ENCODE measurements around the gene PLGRKT. TPM values are rescaled to one million over a fixed set of nuclear protein-coding genes. Genes with fewer than 3 reads are reported as not detected.

Gene PLGRKT
- total RNA-seq, 2 donors from 2014 or later: 55.9 to 56.2 TPM

DNA sequence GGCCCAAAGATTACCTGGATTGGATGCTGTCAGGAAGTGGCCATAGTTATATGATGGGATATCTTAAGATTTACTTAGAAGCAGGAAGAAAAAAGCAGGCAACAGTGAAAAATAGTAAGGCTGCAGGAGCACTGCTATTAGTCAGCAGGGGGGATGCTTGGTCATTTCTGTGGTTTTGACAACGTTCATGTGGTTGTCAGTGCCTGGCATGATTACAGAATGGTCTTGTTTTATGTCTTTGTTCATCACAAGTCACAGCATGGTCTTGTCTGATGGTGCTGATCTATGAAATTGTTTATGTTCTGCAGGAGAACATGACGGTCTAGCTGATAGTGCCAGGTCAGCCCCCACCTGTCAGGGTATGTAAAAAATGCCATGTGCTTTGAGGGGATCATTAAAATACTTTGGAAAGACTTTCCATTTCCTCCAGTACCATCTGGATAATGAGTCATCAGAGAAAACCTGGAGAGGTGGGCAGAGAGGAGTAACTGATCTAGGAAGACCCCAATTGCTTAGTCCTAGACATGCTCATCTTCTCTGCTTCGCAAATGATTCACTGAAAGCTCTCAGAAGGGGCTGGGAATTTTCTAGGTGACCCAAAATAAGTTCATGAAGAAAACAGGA is 48.5 kb downstream of the PLGRKT start:
- Histone ChIP-seq H3K4me3 (no peak overlapping the region), H3K27me3 (no peaks in the 10 kb centered on the region), H3K4me1 (no peaks in the 10 kb centered on the region), H3K36me3 (no peaks in the 10 kb centered on the region), H3K27ac (no peak overlapping the region), H3K9ac (ENCODE audit: low read depth in 2 of 2, low read length in 2 of 2) (no peak overlapping the region), H3K9me3 (no peaks in the 10 kb centered on the region)
- TF ChIP-seq, protein P1, sequence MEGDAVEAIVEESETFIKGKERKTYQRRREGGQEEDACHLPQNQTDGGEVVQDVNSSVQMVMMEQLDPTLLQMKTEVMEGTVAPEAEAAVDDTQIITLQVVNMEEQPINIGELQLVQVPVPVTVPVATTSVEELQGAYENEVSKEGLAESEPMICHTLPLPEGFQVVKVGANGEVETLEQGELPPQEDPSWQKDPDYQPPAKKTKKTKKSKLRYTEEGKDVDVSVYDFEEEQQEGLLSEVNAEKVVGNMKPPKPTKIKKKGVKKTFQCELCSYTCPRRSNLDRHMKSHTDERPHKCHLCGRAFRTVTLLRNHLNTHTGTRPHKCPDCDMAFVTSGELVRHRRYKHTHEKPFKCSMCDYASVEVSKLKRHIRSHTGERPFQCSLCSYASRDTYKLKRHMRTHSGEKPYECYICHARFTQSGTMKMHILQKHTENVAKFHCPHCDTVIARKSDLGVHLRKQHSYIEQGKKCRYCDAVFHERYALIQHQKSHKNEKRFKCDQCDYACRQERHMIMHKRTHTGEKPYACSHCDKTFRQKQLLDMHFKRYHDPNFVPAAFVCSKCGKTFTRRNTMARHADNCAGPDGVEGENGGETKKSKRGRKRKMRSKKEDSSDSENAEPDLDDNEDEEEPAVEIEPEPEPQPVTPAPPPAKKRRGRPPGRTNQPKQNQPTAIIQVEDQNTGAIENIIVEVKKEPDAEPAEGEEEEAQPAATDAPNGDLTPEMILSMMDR (IDR thresholded peaks at IDR 0.05): no peak
- DNase-seq: no peak
- intact Hi-C loops (cut with DNase I): no loop called here

DNA sequence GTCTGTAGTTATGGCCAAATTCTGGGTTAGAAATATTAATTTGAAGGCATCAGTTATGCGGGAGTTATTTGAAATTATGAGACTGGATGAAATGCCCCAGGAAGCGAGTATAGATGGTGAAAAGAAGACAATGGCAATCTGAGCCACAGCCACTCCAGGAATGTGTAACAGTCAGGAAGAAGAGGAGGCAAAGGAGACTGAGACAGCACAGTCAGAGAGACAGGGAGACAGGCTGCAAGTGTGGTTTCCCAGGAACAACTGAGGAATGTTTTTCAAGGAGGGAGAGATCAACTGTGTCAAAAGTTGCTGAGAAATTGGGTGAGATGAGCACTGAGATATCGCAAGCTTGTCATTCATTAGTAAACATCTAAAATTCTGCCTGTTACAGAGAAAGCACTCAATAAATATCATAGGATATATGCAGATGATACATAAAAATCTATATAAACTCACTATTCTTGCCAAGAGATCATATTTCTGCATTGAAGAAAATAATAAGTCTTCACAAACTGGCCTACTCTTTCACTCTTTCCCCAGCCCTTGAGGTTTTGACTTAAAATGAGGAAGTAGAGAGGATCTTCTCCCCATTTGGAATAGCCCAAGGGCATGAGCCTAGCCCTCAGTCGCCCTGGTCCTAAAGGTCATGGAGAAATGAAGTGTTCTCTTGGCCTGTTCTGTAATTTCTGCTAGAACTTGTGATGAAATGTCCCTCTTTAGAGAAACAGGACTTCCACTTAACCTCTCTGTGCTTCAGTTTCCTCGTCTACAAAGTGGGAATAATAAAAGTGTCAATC is 49.5 kb downstream of the PLGRKT start:
- intact Hi-C loops (cut with DNase I): no loop called here
- DNase-seq: no peak
- no peaks in the 10 kb centered on the region for H3K9me3 ChIP-seq
- H3K36me3 ChIP-seq: no peaks in the 10 kb centered on the region
- H3K4me1 ChIP-seq: no peaks in the 10 kb centered on the region
- H3K4me3 ChIP-seq: no peak overlapping the region
- H3K9ac ChIP-seq (ENCODE audit: low read depth in 2 of 2, low read length in 2 of 2): no peak overlapping the region
- TF ChIP-seq, protein P1 (IDR thresholded peaks at IDR 0.05): no peak
- H3K27ac ChIP-seq: no peak overlapping the region
- no peaks in the 10 kb centered on the region for H3K27me3 ChIP-seq

DNA sequence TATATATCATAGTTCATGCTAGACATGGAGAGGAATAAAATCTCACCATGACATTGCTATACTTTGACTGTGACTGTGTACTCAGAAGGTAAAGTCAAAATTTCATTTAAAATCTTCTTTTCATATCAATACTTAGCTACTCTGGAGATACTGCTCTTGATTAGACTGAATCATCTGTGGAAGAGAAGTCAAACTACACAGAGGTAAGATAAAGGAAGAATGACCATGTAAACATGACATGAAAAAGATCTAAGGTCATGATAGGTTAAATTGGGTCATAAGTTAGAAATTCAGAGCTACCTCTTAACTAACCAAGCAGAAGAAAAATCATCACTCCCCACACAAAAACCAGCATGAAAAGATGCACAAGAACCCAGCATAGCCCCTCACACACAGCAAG is 53.3 kb downstream of the PLGRKT start:
- no peaks in the 10 kb centered on the region for H3K36me3 ChIP-seq
- H3K27ac ChIP-seq: no peak overlapping the region
- no peak overlapping the region for H3K9ac ChIP-seq (ENCODE audit: low read depth in 2 of 2, low read length in 2 of 2)
- no peak for DNase-seq
- intact Hi-C loops (cut with DNase I): no loop called here
- H3K4me3 ChIP-seq: no peak overlapping the region
- no peaks in the 10 kb centered on the region for H3K4me1 ChIP-seq
- H3K27me3 ChIP-seq: no peaks in the 10 kb centered on the region
- H3K9me3 ChIP-seq: no peaks in the 10 kb centered on the region
- TF ChIP-seq, protein P1 (IDR thresholded peaks at IDR 0.05): no peak

DNA sequence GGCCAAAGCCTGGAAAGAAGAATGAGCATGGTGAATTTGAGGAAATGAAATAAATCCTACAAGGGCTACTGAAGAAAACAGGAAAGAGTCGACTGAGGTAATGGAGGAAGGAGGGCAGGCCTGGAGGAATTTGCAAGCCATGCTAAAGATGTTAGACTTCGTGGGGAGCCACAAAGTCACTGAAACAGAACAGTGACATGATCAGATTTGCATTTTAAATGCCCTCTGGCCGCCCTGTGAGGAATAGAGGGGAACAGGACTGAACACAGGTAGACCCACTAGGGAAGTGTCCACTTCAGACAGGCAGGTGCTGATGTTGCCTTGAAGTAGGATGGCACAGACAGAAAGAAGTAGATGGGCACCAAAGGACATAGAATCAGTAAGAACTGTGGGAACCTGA is 55.2 kb downstream of the PLGRKT start:
- Histone ChIP-seq H3K9me3 (no peaks in the 10 kb centered on the region), H3K4me1 (no peaks in the 10 kb centered on the region), H3K9ac (ENCODE audit: low read depth in 2 of 2, low read length in 2 of 2) (no peak overlapping the region), H3K27me3 (no peaks in the 10 kb centered on the region), H3K27ac (no peak overlapping the region), H3K36me3 (no peaks in the 10 kb centered on the region), H3K4me3 (no peak overlapping the region)
- intact Hi-C loops (cut with DNase I): no loop called here
- no peak for DNase-seq
- TF ChIP-seq, protein P1 (IDR thresholded peaks at IDR 0.05): no peak

DNA sequence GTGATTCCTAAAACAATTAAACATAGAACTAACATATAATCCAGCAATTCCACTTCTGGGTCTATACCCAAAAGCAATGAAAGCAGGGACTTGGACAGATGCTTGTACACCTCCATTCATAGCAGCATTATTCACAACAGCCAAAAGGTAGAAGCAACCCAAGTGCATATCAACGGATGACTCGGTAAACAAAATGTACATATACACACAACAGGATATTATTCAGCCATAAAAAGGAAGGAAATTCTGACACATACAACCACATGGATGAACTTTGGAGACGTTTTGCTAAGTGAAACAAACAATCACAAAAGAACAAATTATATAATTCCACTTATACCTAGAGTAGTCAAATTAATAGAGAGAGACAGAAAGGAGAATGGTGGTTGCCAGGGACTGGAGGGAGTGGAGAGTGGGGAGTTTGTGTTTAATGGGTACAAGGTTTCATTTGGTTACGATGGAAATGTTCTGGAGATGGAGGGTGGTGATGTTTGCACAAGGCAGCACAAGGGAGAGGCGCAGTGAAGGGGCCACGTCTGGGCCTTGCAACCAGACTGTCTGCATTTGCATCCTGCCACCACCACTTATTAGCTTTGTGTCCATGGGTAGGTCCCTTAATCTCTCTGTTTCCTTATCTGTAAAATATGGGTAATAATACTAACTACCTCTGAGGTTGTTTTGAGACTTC is 61.8 kb downstream of the PLGRKT start:
- Histone ChIP-seq H3K9me3 (no peaks in the 10 kb centered on the region), H3K27me3 (no peaks in the 10 kb centered on the region), H3K4me3 (no peak overlapping the region), H3K9ac (ENCODE audit: low read depth in 2 of 2, low read length in 2 of 2) (no peak overlapping the region), H3K36me3 (no peaks in the 10 kb centered on the region), H3K4me1 (no peaks in the 10 kb centered on the region), H3K27ac (no peak overlapping the region)
- intact Hi-C loops (cut with DNase I): no loop called here
- TF ChIP-seq, protein P1 (IDR thresholded peaks at IDR 0.05): no peak
- DNase-seq: no peak

Measured in colonic mucosa (tissue), 4 donors.